ENCODE results near the gene ZDHHC14. TPM values are rescaled to one million over a fixed set of nuclear protein-coding genes. Genes with fewer than 3 reads are reported as not detected.

Gene ZDHHC14
- polyA plus RNA-seq, 4 donors: 20.1 to 27.9 (median 22.5) TPM

- no peak for DNase-seq (ENCODE audit: low read depth in 4 of 4, low spot score in 3 of 4)
Observed at GRCh38 chr6:157512382-157512682, 131.3 kb downstream of the ZDHHC14 start.

- DNase-seq (ENCODE audit: low read depth in 4 of 4, low spot score in 3 of 4): no peak
Observed at GRCh38 chr6:157513004-157513603, 132.1 kb downstream of the ZDHHC14 start.

- no peak for DNase-seq (ENCODE audit: low read depth in 4 of 4, low spot score in 3 of 4)
Observed at GRCh38 chr6:157513619-157514485, 132.9 kb downstream of the ZDHHC14 start.

- DNase-seq (ENCODE audit: low read depth in 4 of 4, low spot score in 3 of 4): no peak
Observed at GRCh38 chr6:157514659-157515496, 133.9 kb downstream of the ZDHHC14 start.

GRCh38 chr6:157516319-157517026, 135.5 kb downstream of the ZDHHC14 start:
- DNase-seq (ENCODE audit: low read depth in 4 of 4, low spot score in 3 of 4): no peak

- DNase-seq (ENCODE audit: low read depth in 4 of 4, low spot score in 3 of 4): no peak
Observed at GRCh38 chr6:157517601-157518359, 136.8 kb downstream of the ZDHHC14 start.

- no peak for DNase-seq (ENCODE audit: low read depth in 4 of 4, low spot score in 3 of 4)
Observed at GRCh38 chr6:157518397-157519250, 137.6 kb downstream of the ZDHHC14 start.

GRCh38 chr6:157519255-157520116, 138.5 kb downstream of the ZDHHC14 start:
- DNase-seq (ENCODE audit: low read depth in 4 of 4, low spot score in 3 of 4): no peak

- DNase-seq (ENCODE audit: low read depth in 4 of 4, low spot score in 3 of 4): no peak
Observed at GRCh38 chr6:157520117-157520406, 139.1 kb downstream of the ZDHHC14 start.

- DNase-seq (ENCODE audit: low read depth in 4 of 4, low spot score in 3 of 4): no peak
Observed at GRCh38 chr6:157520596-157521361, 139.8 kb downstream of the ZDHHC14 start.

- no peak for DNase-seq (ENCODE audit: low read depth in 4 of 4, low spot score in 3 of 4)
Observed at GRCh38 chr6:157521362-157522335, 140.7 kb downstream of the ZDHHC14 start.

GRCh38 chr6:157522472-157522871, 141.5 kb downstream of the ZDHHC14 start:
- DNase-seq (ENCODE audit: low read depth in 4 of 4, low spot score in 3 of 4): no peak

- no peak for DNase-seq (ENCODE audit: low read depth in 4 of 4, low spot score in 3 of 4)
Observed at GRCh38 chr6:157524735-157525134, 143.7 kb downstream of the ZDHHC14 start.

- DNase-seq (ENCODE audit: low read depth in 4 of 4, low spot score in 3 of 4): no peak
Observed at GRCh38 chr6:157525292-157525889, 144.4 kb downstream of the ZDHHC14 start.

- DNase-seq (ENCODE audit: low read depth in 4 of 4, low spot score in 3 of 4): no peak
Observed at GRCh38 chr6:157525918-157526425, 145.0 kb downstream of the ZDHHC14 start.

- no peak for DNase-seq (ENCODE audit: low read depth in 4 of 4, low spot score in 3 of 4)
Observed at GRCh38 chr6:157527471-157527907, 146.5 kb downstream of the ZDHHC14 start.
